ENCODE results near the gene SMARCB1. TPM values are rescaled to one million over a fixed set of nuclear protein-coding genes. Genes with fewer than 3 reads are reported as not detected.

SMARCB1 gene
- polyA plus RNA-seq, 1 of the 3 experiments (the other 2 are of a cell fraction), result 215 TPM

GRCh38 chr22:23752090-23752691 is 34.6 kb upstream of the SMARCB1 start:
- Histone ChIP-seq H3K27me3 (ENCODE audit: insufficient read depth) (no peaks in the 10 kb centered on the region), H2AFZ (ENCODE audit: low read depth) (no peak overlapping the region), H4K20me1 (ENCODE audit: insufficient read depth) (no peaks in the 10 kb centered on the region), H3K4me2 (no peak overlapping the region), H3K27ac (ENCODE audit: low read depth in 2 of 2, low read length in 1 of 2) (no peak overlapping the region), H3K79me2 (ENCODE audit: insufficient read depth) (peaks cover 23% of the 10 kb centered on the region), H3K9me3 (no peaks in the 10 kb centered on the region), H3F3A (replicated peaks; ENCODE audit: insufficient read depth) (no peaks in the 10 kb centered on the region), H3K4me1 (ENCODE audit: control insufficient read depth in 1 of 2, insufficient read depth in 2 of 2, low read depth in 1 of 2, low read length in 1 of 2) (peaks cover 0 to 10% of the 10 kb centered on the region in 2 experiments; a peak in 2 of 4 replicates), H3K9me2 (no peaks in the 10 kb centered on the region), H3K36me3 (replicated peaks in 1 of 2; ENCODE audit: control insufficient read depth in 1 of 2, insufficient read depth in 2 of 2, low read length in 1 of 2) (no peaks in the 10 kb centered on the region), H3K9ac (no peak overlapping the region), H3K4me3 (ENCODE audit: low read depth in 2 of 2, low read length in 1 of 2) (no peak overlapping the region)
- peak; percentile 30 for DNase-seq
- CTCF ChIA-PET, result interaction anchor here (1.9 to 2.7 kb wide), 2 partner anchors 15 to 98 kb away, joined by 4 to 6 read pairs; partner anchors contain the start of gene CHCHD10
- POLR2A ChIA-PET, result interaction anchor here (1.0 kb wide), 1 partner anchor 106 kb away, joined by 4 read pairs; the partner anchor contains the start of gene SLC2A11
- TF ChIP-seq CHD2 (IDR thresholded peaks at IDR 0.05; ENCODE audit: low read length, partially characterized antibody) (no peak), EZH2phosphoT487 (IDR thresholded peaks at IDR 0.05; ENCODE audit: borderline replicate concordance, low read depth) (no peak), RXRA (IDR thresholded peaks at IDR 0.05; ENCODE audit: borderline replicate concordance, low read depth) (no peak), ELF1 (IDR thresholded peaks at IDR 0.05) (no peak), POLR2AphosphoS5 (IDR thresholded peaks at IDR 0.05; ENCODE audit: low read depth, low read length) (no peak)
- 98% methylated on average over 9 of the region's 9 CpGs for WGBS (ENCODE audit: low lambda C conversion rate)

GRCh38 chr22:23752750-23753149 is 34.0 kb upstream of the SMARCB1 start:
- H3K27ac ChIP-seq (ENCODE audit: low read depth in 2 of 2, low read length in 1 of 2), result no peak overlapping the region
- no peak overlapping the region for H3K4me2 ChIP-seq
- no peaks in the 10 kb centered on the region for H3K36me3 ChIP-seq (replicated peaks in 1 of 2; ENCODE audit: control insufficient read depth in 1 of 2, insufficient read depth in 2 of 2, low read length in 1 of 2)
- H2AFZ ChIP-seq (ENCODE audit: low read depth), result no peak overlapping the region
- no peak for DNase-seq
- ChIA-PET POLR2A (no interaction called here), CTCF (interaction anchor here (1.9 to 2.7 kb wide), 2 partner anchors 15 to 97 kb away, joined by 4 to 6 read pairs; partner anchors contain the start of gene CHCHD10)
- no peaks in the 10 kb centered on the region for H3K9me2 ChIP-seq
- peaks cover 22% of the 10 kb centered on the region for H3K79me2 ChIP-seq (ENCODE audit: insufficient read depth)
- no peaks in the 10 kb centered on the region for H3F3A ChIP-seq (replicated peaks; ENCODE audit: insufficient read depth)
- 95% methylated on average over 13 of the region's 16 CpGs for WGBS (ENCODE audit: low lambda C conversion rate)
- H4K20me1 ChIP-seq (ENCODE audit: insufficient read depth), result no peaks in the 10 kb centered on the region
- H3K9ac ChIP-seq, result no peak overlapping the region
- TF ChIP-seq FOXJ3 (CRISPR knock-in tag; IDR thresholded peaks at IDR 0.05) (no peak), RAD21 (IDR thresholded peaks at IDR 0.05; ENCODE audit: low read length) (no peak), RCOR1 (IDR thresholded peaks at IDR 0.05; ENCODE audit: low read length) (no peak), GATA2 (CRISPR knock-in tag; IDR thresholded peaks at IDR 0.05) (no peak), FOXM1 (IDR thresholded peaks at IDR 0.05; ENCODE audit: low read depth) (no peak), TCF12 (IDR thresholded peaks at IDR 0.05) (no peak), GABPA (IDR thresholded peaks at IDR 0.05; ENCODE audit: low read depth) (no peak), ZBTB33 (IDR thresholded peaks at IDR 0.05; ENCODE audit: borderline replicate concordance, low read depth) (no peak), YY1 (IDR thresholded peaks at IDR 0.05; ENCODE audit: low read depth) (no peak), SIN3A (IDR thresholded peaks at IDR 0.05; ENCODE audit: borderline replicate concordance, low read depth, low read length) (no peak), RXRA (IDR thresholded peaks at IDR 0.05; ENCODE audit: borderline replicate concordance, low read depth) (no peak), NRF1 (IDR thresholded peaks at IDR 0.05; ENCODE audit: low read depth, low read length) (no peak), RFX5 (IDR thresholded peaks at IDR 0.05; ENCODE audit: low read length) (no peak)
- TF ChIP-seq, protein P1, sequence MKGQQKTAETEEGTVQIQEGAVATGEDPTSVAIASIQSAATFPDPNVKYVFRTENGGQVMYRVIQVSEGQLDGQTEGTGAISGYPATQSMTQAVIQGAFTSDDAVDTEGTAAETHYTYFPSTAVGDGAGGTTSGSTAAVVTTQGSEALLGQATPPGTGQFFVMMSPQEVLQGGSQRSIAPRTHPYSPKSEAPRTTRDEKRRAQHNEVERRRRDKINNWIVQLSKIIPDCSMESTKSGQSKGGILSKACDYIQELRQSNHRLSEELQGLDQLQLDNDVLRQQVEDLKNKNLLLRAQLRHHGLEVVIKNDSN (IDR thresholded peaks at IDR 0.05; ENCODE audit: borderline replicate concordance, low read depth), result no peak
- TF ChIP-seq, protein P2, sequence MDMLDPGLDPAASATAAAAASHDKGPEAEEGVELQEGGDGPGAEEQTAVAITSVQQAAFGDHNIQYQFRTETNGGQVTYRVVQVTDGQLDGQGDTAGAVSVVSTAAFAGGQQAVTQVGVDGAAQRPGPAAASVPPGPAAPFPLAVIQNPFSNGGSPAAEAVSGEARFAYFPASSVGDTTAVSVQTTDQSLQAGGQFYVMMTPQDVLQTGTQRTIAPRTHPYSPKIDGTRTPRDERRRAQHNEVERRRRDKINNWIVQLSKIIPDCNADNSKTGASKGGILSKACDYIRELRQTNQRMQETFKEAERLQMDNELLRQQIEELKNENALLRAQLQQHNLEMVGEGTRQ (IDR thresholded peaks at IDR 0.05; ENCODE audit: borderline replicate concordance, low read depth, low read length), result no peak
- no peaks in the 10 kb centered on the region for H3K27me3 ChIP-seq (ENCODE audit: insufficient read depth)
- H3K4me1 ChIP-seq (ENCODE audit: control insufficient read depth in 1 of 2, insufficient read depth in 2 of 2, low read depth in 1 of 2, low read length in 1 of 2), result peaks cover 0 to 10% of the 10 kb centered on the region in 2 experiments; a peak in 2 of 4 replicates
- H3K4me3 ChIP-seq (ENCODE audit: low read depth in 2 of 2, low read length in 1 of 2), result no peak overlapping the region
- H3K9me3 ChIP-seq, result no peaks in the 10 kb centered on the region

All from SK-N-SH (cell line).